T-helper 22 cell (primary cell): Measurements from ENCODE around the gene GLO1.
A peak's percentile ranks its signal among the peaks of the same experiment; 100 is the strongest.

Experiments
- DNase-seq: peaks from one replicate; pipeline ENCODE4 v3.0.0-alpha.2; 2020; ENCODE audit warnings: low read depth

GLO1 gene

DNA sequence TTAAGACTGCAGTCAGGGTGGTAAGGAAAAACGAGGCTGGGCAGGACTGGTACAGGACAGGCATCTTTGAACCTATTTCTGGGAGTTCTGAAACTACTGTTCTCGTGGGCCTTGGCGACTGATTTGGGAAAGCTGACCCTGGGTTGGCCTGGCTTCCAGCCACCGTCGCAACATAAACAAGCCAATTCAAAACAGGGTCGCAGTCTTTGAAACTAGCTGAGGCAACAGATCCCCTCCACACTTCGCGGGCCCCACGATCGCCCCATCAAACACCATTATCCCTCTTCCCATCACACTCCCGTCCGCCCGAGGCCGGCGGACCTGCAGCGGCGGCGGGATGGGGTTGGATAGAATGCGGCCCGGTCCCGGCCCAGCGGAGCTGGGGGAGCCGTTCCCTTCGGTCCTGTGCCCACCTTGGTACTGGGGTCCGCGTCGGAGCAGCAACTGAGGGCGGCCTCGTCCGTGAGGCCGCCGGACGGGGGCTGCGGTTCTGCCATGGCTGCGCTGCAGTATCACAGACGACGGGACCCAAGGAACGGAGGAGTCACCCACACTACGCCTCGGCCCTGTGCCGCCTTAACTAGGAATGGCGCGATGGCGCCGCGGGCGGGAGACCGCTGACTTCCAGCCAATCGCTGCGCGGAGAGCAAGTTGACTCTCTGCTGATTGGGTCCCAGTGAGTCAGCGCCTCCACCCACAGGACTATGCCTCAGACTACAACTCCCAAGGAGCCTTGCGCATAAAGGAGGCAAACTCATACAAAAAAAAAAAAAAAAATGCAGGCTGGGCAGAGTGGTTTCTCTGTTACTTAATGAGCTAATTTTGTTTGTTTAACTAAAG lies at the start of gene GLO1:
Gene GLO1, minus strand, starts transcription at position 588 of the 840 bp plus-strand sequence. Its CDS starts 91 bp downstream, at position 497.
- peak; percentile 93 for DNase-seq

- DNase-seq, result no peak
Measured at GRCh38 chr6:38750968-38751615, 48.1 kb upstream of the GLO1 start.

- DNase-seq, result no peak
Measured at GRCh38 chr6:38749473-38749872, 46.5 kb upstream of the GLO1 start.

GRCh38 chr6:38739532-38739931 lies 36.6 kb upstream of the GLO1 start:
- no peak for DNase-seq

- DNase-seq, result no peak
Measured at GRCh38 chr6:38738261-38738660, 35.3 kb upstream of the GLO1 start.

DNA sequence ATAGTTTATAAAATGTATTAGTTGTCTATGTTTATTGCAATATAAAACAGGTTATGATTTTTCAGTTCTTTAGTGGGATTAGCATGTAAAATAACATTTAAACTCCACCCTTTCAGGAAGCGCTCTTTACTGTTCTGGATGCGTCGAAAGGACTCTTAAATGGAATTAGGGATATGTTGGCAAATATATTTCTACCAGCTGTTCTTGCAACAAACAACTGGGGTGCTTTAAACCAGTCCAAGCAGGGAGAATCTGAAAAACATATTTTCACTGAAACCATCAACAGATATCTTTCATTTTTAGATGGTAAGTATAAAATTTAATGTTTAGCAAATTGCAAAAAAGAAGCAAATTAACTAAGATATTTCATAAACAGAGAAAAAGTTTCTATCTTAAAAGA lies 34.0 kb upstream of the GLO1 start:
- DNase-seq, result no peak

DNA sequence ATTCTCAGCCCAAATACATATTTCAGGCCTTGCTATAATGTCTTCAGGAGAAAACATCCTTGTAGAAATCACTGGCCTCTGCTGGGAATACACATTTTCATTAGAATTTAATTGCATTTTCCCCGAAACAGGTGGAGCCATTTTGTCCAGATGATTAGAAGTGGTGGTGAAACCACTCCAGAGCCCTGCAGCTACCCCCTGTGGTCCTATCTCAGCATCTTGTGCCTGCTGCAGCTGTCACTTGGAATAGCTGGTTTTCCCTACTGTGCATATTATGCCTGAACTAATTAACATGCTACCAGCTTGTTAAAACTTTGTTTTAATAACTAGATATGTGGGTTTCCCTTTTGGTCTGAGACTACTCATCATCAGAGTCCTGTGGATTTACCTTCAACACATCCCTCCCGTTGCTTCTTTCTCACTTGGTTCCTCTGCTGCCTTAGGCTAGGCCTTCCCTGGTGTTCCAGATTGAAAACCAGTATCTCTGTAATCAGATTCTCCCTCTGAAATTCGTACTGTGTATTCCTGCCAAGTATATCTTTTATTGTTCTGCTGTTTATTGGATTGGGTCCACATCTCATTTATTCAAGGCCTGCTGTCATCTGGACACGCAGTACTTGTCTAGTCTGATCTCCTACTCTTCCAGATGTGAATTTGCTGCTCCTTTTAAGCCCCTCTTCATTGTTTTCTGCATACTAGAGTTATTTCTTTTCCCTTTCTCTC lies 27.4 kb upstream of the GLO1 start:
- DNase-seq, result no peak

GRCh38 chr6:38728203-38728602 lies 25.3 kb upstream of the GLO1 start:
- no peak for DNase-seq

DNA sequence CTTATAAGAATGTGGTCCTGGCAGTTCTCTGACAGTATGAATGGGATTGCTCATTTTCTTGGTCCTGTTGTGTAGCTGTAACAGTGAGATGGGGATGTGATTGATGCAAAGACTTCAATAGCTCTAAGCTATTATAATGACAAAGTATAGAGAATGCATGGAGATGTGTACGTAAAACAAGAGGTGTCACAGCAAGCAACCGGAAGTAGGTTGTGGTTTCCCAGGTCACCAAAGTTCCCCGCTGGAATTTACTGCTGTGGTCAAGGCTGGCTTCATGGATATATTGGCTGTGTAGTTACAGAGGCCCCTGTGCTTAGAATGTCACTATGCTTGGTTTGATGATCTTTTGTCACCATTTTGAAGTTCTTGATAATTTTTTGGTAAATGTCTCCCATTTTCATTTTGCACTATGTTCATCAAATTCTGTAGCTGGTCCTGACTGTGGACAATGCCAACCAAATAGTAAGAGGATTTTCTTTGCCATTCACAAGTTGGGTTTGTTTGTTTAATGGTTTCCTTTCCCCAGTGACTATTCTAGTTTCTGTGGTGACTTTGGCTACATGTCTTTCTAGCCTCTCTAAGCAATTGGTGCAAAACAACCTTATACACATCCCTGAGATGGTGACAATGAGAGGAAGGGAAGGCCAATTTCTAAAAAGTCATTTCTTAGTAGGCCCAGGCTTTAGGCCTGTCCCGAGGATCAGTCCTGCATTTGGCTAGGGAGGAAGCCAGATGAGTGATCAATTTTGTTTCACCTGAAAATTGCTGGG lies 22.7 kb upstream of the GLO1 start:
- DNase-seq, result no peak

GRCh38 chr6:38724343-38724742 lies 21.4 kb upstream of the GLO1 start:
- DNase-seq, result no peak

GRCh38 chr6:38723783-38724182 lies 20.8 kb upstream of the GLO1 start:
- no peak for DNase-seq

- DNase-seq, result no peak
Measured at GRCh38 chr6:38722727-38723334, 19.9 kb upstream of the GLO1 start.

- DNase-seq, result no peak
Measured at GRCh38 chr6:38722038-38722437, 19.1 kb upstream of the GLO1 start.

GRCh38 chr6:38720295-38720694 lies 17.4 kb upstream of the GLO1 start:
- DNase-seq, result no peak

GRCh38 chr6:38719358-38719757 lies 16.4 kb upstream of the GLO1 start:
- no peak for DNase-seq

DNA sequence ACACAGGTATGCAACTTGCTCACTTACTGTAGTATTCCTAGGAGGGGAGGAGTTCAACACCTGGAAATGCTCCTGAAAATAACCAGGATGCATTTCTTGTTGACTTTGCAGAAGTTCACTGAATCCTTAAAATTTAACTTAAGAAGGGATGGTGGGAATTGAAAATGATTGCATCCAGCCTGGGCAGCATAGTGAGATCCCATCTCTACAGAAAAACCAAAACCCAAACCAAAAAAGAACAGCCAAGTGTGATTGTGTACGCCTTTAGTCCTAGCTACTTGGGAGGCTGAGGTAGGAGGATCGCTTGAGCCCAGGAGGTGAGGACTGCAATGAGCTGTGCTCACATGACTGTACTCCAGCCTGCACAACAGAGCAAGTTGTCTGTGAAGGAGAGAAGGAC lies 13.9 kb upstream of the GLO1 start:
- no peak for DNase-seq

- DNase-seq, result no peak
Measured at GRCh38 chr6:38715016-38715689, 12.2 kb upstream of the GLO1 start, which contains the start of gene DNAH8. TSS of gene DNAH8 (plus strand) at chr6:38715311. CDS start at chr6:38722810, 7,499 bp downstream.

DNA sequence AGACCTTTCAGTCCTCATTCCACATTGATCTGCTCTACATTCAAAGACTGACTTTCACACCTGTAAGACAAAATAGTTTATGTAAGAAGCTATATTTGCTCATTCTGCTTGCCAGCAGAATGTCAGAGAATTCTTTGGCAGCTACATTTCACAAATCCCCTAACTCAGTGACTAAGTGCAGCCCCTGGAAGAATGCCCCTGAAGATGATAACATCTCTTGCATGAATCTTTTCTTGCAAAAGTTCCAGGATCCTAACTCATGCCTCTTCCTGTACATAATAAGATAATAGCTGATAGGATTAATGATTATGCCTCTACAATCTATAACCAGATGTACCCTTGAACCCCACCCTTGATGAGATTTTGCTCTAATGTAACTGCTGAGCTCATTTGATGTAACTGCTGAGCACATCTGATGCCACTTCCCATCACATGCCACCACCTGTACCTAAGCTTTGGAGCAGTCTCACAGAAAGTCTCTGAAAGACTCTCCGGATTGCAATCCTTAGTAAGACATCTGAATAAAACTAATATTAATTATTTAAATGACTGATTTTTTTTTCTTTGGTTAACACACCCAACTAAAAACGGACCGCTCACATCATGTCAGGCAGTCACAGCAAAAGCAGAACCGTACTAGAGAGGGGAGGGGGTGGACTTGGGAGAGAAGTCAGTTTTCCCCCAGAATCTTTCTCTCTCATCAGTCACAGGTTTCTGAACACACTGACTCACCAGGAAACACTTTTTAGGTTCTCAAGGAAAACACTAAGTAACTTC lies 11.5 kb upstream of the GLO1 start:
- DNase-seq, result no peak

DNA sequence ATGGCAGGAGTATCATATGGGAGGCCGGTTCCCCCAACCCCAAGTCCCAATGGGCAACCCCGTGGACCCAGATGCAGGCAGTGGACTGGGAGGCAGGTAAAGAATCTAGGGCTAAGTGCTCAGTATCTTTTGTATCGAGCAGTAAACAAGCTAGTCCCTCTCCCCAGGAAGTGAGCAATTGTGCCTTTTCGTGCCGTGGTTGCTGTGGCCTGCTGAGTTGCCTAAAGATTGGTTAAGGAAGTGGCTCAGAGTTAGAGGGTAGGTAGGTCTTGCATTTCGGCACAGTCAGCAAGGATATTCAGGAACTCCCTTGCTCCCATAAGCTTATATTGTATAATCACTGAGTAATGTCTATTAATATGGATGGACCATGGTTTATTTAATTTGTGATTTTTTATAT lies 10.9 kb upstream of the GLO1 start:
- DNase-seq, result peak; percentile 16

DNA sequence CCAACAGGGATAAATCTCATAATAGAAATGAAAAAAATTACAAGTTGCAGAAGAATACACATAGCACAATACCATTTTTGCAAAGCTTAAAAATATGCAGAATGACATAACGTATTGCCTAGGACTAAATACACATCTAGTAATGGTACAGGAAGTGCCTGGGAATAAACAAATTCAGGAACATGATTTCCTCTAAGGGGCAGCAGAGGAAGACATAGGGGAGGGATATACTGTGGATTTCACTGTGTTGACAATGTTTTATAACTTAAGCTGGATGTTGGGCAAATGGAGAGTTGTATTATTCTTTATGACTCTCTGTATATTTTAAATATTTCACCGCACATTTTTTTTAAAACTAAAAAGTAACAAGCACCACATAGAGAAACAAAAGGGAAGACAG lies 5.6 kb upstream of the GLO1 start:
- DNase-seq, result no peak
